Chondrocyte (in vitro differentiated cells): ENCODE measurements around the gene NLRP9. TPM values are rescaled to one million over a fixed set of nuclear protein-coding genes. Genes with fewer than 3 reads are reported as not detected.
"Not testable (repeated sequence)": the region's sequence is repeated elsewhere in the genome, so short reads cannot be mapped to it uniquely, and the experiment has no call there.

Experiments
- DNase-seq: peaks from one replicate; pipeline ENCODE4 v3.0.0; 2021; ENCODE audit warnings: mixed read lengths, low spot score
- H3K27ac Mint-ChIP-seq: one replicate; pipeline ENCODE4 v1.8.0; 2021; ENCODE audit warnings: mild to moderate bottlenecking, moderate library complexity, mixed read lengths; ENCODE audit not compliant: unreplicated experiment
- H3K27me3 Mint-ChIP-seq: 2 replicates; pipeline ENCODE4 v1.8.0; 2021; ENCODE audit warnings: low read depth, mixed read lengths
- H3K36me3 Mint-ChIP-seq: 2 replicates; pipeline ENCODE4 v1.8.0; 2021; ENCODE audit warnings: low read depth, mixed read lengths
- H3K4me1 Mint-ChIP-seq: 2 replicates; pipeline ENCODE4 v1.8.0; 2021; ENCODE audit warnings: low read depth, mild to moderate bottlenecking, mixed read lengths
- H3K4me3 Mint-ChIP-seq: one replicate; pipeline ENCODE4 v1.8.0; 2021; ENCODE audit warnings: mild to moderate bottlenecking, moderate library complexity, mixed read lengths; ENCODE audit not compliant: unreplicated experiment
- H3K9me3 Mint-ChIP-seq: 2 replicates; pipeline ENCODE4 v1.8.0; 2021; ENCODE audit warnings: low read depth, mixed read lengths
- CTCF ChIP-seq: fragments of 200-600 bp; sonication (generic); IDR thresholded peaks from 2 replicates; pipeline ENCODE4 v1.5.0; 2021; ENCODE audit warnings: antibody characterized with exemption, mild to moderate bottlenecking, moderate library complexity
- total RNA-seq: library from RNA; stranded (reverse); gene quantifications from 3 replicates; pipeline ENCODE4 v1.2.1, GENCODE V29; 2021

NLRP9 gene
- total RNA-seq, 1 donor from 2014 or later, result not detected

GRCh38 chr19:55766466-55766865, 28.3 kb upstream of the NLRP9 start:
- H3K4me3 Mint-ChIP-seq, result no peak overlapping the region
- TF ChIP-seq CTCF, result no peak
- H3K27ac Mint-ChIP-seq, result no peak overlapping the region
- no peaks in the 10 kb centered on the region for H3K27me3 Mint-ChIP-seq
- DNase-seq, result no peak
- no peaks in the 10 kb centered on the region for H3K36me3 Mint-ChIP-seq
- H3K4me1 Mint-ChIP-seq, result no peaks in the 10 kb centered on the region
- peaks cover 13% of the 10 kb centered on the region for H3K9me3 Mint-ChIP-seq

GRCh38 chr19:55758797-55759196, 20.6 kb upstream of the NLRP9 start, which contains the start of gene RFPL4A:
Gene RFPL4A (plus strand): TSS chr19:55759097. CDS start chr19:55761801, 2,704 bp downstream.
- not testable (repeated sequence) for H3K4me1 Mint-ChIP-seq, DNase-seq, H3K36me3 Mint-ChIP-seq, H3K27ac Mint-ChIP-seq, H3K4me3 Mint-ChIP-seq, H3K27me3 Mint-ChIP-seq
- H3K9me3 Mint-ChIP-seq, result peaks cover 23% of the 10 kb centered on the region

- H3K27me3 Mint-ChIP-seq, H3K27ac Mint-ChIP-seq, H3K4me3 Mint-ChIP-seq, H3K36me3 Mint-ChIP-seq, DNase-seq, H3K4me1 Mint-ChIP-seq: not testable (repeated sequence)
- peaks cover 27% of the 10 kb centered on the region for H3K9me3 Mint-ChIP-seq
These were observed 18.6 kb upstream of the NLRP9 start for GRCh38 chr19:55756808-55757207.

- no peak overlapping the region for H3K27ac Mint-ChIP-seq
- H3K9me3 Mint-ChIP-seq, result peaks cover 16% of the 10 kb centered on the region
- H3K27me3 Mint-ChIP-seq, result no peaks in the 10 kb centered on the region
- H3K4me1 Mint-ChIP-seq, result no peaks in the 10 kb centered on the region
- no peak for DNase-seq
- no peaks in the 10 kb centered on the region for H3K36me3 Mint-ChIP-seq
- H3K4me3 Mint-ChIP-seq, result no peak overlapping the region
- TF ChIP-seq CTCF, result no peak
These were observed 15.2 kb upstream of the NLRP9 start for GRCh38 chr19:55753401-55753800.

GRCh38 chr19:55750715-55751114, 12.5 kb upstream of the NLRP9 start:
- Mint-ChIP-seq H3K27ac (no peak overlapping the region), H3K4me3 (no peak overlapping the region), H3K4me1 (no peaks in the 10 kb centered on the region), H3K9me3 (peaks cover 24% of the 10 kb centered on the region), H3K36me3 (no peaks in the 10 kb centered on the region), H3K27me3 (no peaks in the 10 kb centered on the region)
- TF ChIP-seq CTCF, result no peak
- no peak for DNase-seq

- H3K9me3 Mint-ChIP-seq, result peaks cover 10% of the 10 kb centered on the region
- H3K4me1 Mint-ChIP-seq, H3K27ac Mint-ChIP-seq, H3K27me3 Mint-ChIP-seq, H3K36me3 Mint-ChIP-seq, DNase-seq, H3K4me3 Mint-ChIP-seq: not testable (repeated sequence)
These were observed 7.8 kb downstream of the NLRP9 start for GRCh38 chr19:55730378-55730777.

- no peak for DNase-seq
- H3K27me3 Mint-ChIP-seq, result peaks cover 7% of the 10 kb centered on the region
- no peaks in the 10 kb centered on the region for H3K36me3 Mint-ChIP-seq
- peaks cover 7% of the 10 kb centered on the region for H3K4me1 Mint-ChIP-seq
- no peak for TF ChIP-seq CTCF
- H3K27ac Mint-ChIP-seq, result no peak overlapping the region
- H3K9me3 Mint-ChIP-seq, result peaks cover 26% of the 10 kb centered on the region
- H3K4me3 Mint-ChIP-seq, result no peak overlapping the region
These were observed 14.7 kb downstream of the NLRP9 start for GRCh38 chr19:55723491-55723890.
